Liver (tissue), 9 donors: ENCODE measurements around the gene SMOC2. TPM values are rescaled to one million over a fixed set of nuclear protein-coding genes. Genes with fewer than 3 reads are reported as not detected.

Source experiments
- DNase-seq: peaks from one replicate; pipeline ENCODE4 v3.0.0-alpha.2; 2017; ENCODE audit warnings: low spot score
- H3K27ac ChIP-seq, 2 donors: one replicate each; pipeline ENCODE4 v1.7.0; 2013; ENCODE audit warnings: inconsistent platforms in 2 of 2, low read length in 2 of 2, control low read depth in 1 of 2, low read depth in 1 of 2, mild to moderate bottlenecking in 1 of 2
- H3K27me3 ChIP-seq, 4 donors: one replicate each; pipeline versions ENCODE4 v1.6.1 to v1.7.0; 2013; ENCODE audit warnings: low read length in 3 of 4, inconsistent platforms in 1 of 4, mild to moderate bottlenecking in 1 of 4, moderate library complexity in 1 of 4; ENCODE audit not compliant: control insufficient read depth in 4 of 4, insufficient read depth in 4 of 4
- H3K36me3 ChIP-seq, 4 donors: one replicate each; pipeline versions ENCODE4 v1.6.1 to v1.7.0; 2013; ENCODE audit warnings: low read length in 3 of 4, mild to moderate bottlenecking in 3 of 4, low read depth in 1 of 4, moderate library complexity in 1 of 4; ENCODE audit not compliant: control insufficient read depth in 4 of 4, insufficient read depth in 3 of 4
- H3K4me1 ChIP-seq, 4 donors: one replicate each; pipeline versions ENCODE4 v1.6.1 to v1.7.0; 2013; ENCODE audit warnings: low read length in 3 of 4, mild to moderate bottlenecking in 3 of 4, moderate library complexity in 1 of 4; ENCODE audit not compliant: control insufficient read depth in 4 of 4, insufficient read depth in 4 of 4
- H3K4me3 ChIP-seq, 3 donors: one replicate each; pipeline versions ENCODE4 v1.6.1 to v1.7.0; 2013; ENCODE audit warnings: low read length in 3 of 3, control low read depth in 1 of 3, low read depth in 1 of 3, mild to moderate bottlenecking in 1 of 3
- H3K9ac ChIP-seq, 2 donors: one replicate each; pipeline ENCODE4 v1.7.0; 2013; ENCODE audit warnings: low read length in 2 of 2, mild to moderate bottlenecking in 2 of 2, moderate library complexity in 2 of 2, control low read depth in 1 of 2, low read depth in 1 of 2
- H3K9me3 ChIP-seq, 4 donors: one replicate each; pipeline versions ENCODE4 v1.6.1 to v1.7.0; 2013; ENCODE audit warnings: low read length in 3 of 4; ENCODE audit not compliant: control insufficient read depth in 4 of 4
- FOXA1 ChIP-seq: IDR thresholded peaks from 2 replicates; pipeline ENCODE4 v1.6.1; 2016; ENCODE audit warnings: antibody characterized with exemption
- FOXA2 ChIP-seq: IDR thresholded peaks from 2 replicates; pipeline ENCODE4 v1.6.1; 2016; ENCODE audit warnings: antibody characterized with exemption
- GABPA ChIP-seq, 2 donors: IDR thresholded peaks in 1 of 2; conservative IDR thresholded peaks in 1 of 2; 2 replicates each; pipeline ENCODE4 v1.6.1; 2016; ENCODE audit warnings: antibody characterized with exemption in 2 of 2, mild to moderate bottlenecking in 1 of 2, moderate library complexity in 1 of 2
- HNF4A ChIP-seq, 2 donors: conservative IDR thresholded peaks; 2 replicates each; pipeline ENCODE4 v1.6.1; 2016; ENCODE audit warnings: antibody characterized with exemption in 2 of 2, mild to moderate bottlenecking in 2 of 2
- HNF4G ChIP-seq: IDR thresholded peaks from 2 replicates; pipeline ENCODE4 v1.6.1; 2016; ENCODE audit warnings: antibody characterized with exemption
- MAX ChIP-seq: IDR thresholded peaks from 2 replicates; pipeline ENCODE4 v1.6.1; 2016; ENCODE audit warnings: antibody characterized with exemption
- NR2F2 ChIP-seq: IDR thresholded peaks from 2 replicates; pipeline ENCODE4 v1.6.1; 2016; ENCODE audit warnings: antibody characterized with exemption
- RAD21 ChIP-seq, 2 donors: IDR thresholded peaks; 2 replicates each; pipeline ENCODE4 v1.6.1; 2016; ENCODE audit warnings: antibody characterized with exemption in 2 of 2, mild to moderate bottlenecking in 2 of 2
- RXRA ChIP-seq, 2 donors: IDR thresholded peaks; 2 replicates each; pipeline ENCODE4 v1.6.1; 2017 to 2018; ENCODE audit warnings: antibody characterized with exemption in 2 of 2, mild to moderate bottlenecking in 1 of 2
- SP1 ChIP-seq: IDR thresholded peaks from 2 replicates; pipeline ENCODE4 v1.6.1; 2018; ENCODE audit warnings: antibody characterized with exemption, mild to moderate bottlenecking
- TAF1 ChIP-seq: conservative IDR thresholded peaks from 2 replicates; pipeline ENCODE4 v1.6.1; 2016; ENCODE audit warnings: antibody characterized with exemption, mild to moderate bottlenecking
- YY1 ChIP-seq: IDR thresholded peaks from 2 replicates; pipeline ENCODE4 v1.6.1; 2016; ENCODE audit warnings: antibody characterized with exemption, mild to moderate bottlenecking
- WGBS: extraction: QIAGEN DNeasy Blood & Tissue Kit; methylation state at CpG from one replicate; pipeline ENCODE4 v1.1.7; 2013; 5-methylcytosine and 5-hydroxymethylcytosine counted together
- polyA plus RNA-seq, 2 donors: library from polyadenylated mRNA; stranded (reverse) in 1 of 2; unstranded in 1 of 2; fragments of 200-250 nt in 1 of 2; fragments of >200 nt in 1 of 2; fragmentation: Nextera tagmentation in 1 of 2; extraction: Ambion mirVana in 1 of 2; gene quantifications; one replicate each; pipeline versions ENCODE4 v1.2.1 to v1.2.3, GENCODE V29; 2013 to 2015
- total RNA-seq, 2 donors: library from RNA; depleted of rRNA; stranded (reverse); fragments of >200 nt; gene quantifications; one replicate each; pipeline ENCODE4 v1.2.3, GENCODE V29; 2014
- TF ChIP-seq, protein P1 (sequence below): IDR thresholded peaks from 2 replicates; pipeline ENCODE4 v1.6.1; 2016; ENCODE audit warnings: antibody characterized with exemption
- TF ChIP-seq, protein P2 (sequence below): IDR thresholded peaks from 2 replicates; pipeline ENCODE4 v1.6.1; 2016; ENCODE audit warnings: antibody characterized with exemption, mild to moderate bottlenecking
- TF ChIP-seq, protein P3 (sequence below): fragments of 150-350 bp; IDR thresholded peaks from 2 replicates; pipeline ENCODE4 v1.5.1; 2017; ENCODE audit warnings: improper control_type of control experiment, low read depth, low read length; ENCODE audit not compliant: missing input control
- donor health status: healthy.
- donor health status: healthy.
- donor health status: healthy.
- donor health status: healthy.
- donor health status: healthy.

SMOC2 gene
- total and polyA plus RNA-seq, 4 donors, result 0.23 to 1.9 (median 1.1) TPM

- Histone ChIP-seq H3K36me3 (no peaks in the 10 kb centered on the region), H3K9me3 (peaks cover 0 to 11% (median 3%) of the 10 kb centered on the region in 4 donors), H3K4me3 (no peak overlapping the region), H3K9ac (no peak overlapping the region), H3K27ac (no peak overlapping the region), H3K27me3 (peaks cover 0 to 4% (median 3%) of the 10 kb centered on the region in 4 donors), H3K4me1 (no peaks in the 10 kb centered on the region)
- TF ChIP-seq HNF4G (no peak), FOXA1 (no peak), HNF4A (conservative IDR thresholded peaks at IDR 0.05) (no peak), MAX (no peak), TAF1 (no peak), RAD21 (IDR thresholded peaks at IDR 0.05) (no peak), YY1 (no peak), GABPA (IDR thresholded peaks at IDR 0.05 in 1 of 2, conservative IDR thresholded peaks at IDR 0.05 in 1 of 2) (no peak), FOXA2 (no peak), RXRA (IDR thresholded peaks at IDR 0.05) (no peak), NR2F2 (no peak), SP1 (no peak)
- TF ChIP-seq, protein P1, sequence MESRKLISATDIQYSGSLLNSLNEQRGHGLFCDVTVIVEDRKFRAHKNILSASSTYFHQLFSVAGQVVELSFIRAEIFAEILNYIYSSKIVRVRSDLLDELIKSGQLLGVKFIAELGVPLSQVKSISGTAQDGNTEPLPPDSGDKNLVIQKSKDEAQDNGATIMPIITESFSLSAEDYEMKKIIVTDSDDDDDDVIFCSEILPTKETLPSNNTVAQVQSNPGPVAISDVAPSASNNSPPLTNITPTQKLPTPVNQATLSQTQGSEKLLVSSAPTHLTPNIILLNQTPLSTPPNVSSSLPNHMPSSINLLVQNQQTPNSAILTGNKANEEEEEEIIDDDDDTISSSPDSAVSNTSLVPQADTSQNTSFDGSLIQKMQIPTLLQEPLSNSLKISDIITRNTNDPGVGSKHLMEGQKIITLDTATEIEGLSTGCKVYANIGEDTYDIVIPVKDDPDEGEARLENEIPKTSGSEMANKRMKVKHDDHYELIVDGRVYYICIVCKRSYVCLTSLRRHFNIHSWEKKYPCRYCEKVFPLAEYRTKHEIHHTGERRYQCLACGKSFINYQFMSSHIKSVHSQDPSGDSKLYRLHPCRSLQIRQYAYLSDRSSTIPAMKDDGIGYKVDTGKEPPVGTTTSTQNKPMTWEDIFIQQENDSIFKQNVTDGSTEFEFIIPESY, result no peak
- TF ChIP-seq, protein P2, sequence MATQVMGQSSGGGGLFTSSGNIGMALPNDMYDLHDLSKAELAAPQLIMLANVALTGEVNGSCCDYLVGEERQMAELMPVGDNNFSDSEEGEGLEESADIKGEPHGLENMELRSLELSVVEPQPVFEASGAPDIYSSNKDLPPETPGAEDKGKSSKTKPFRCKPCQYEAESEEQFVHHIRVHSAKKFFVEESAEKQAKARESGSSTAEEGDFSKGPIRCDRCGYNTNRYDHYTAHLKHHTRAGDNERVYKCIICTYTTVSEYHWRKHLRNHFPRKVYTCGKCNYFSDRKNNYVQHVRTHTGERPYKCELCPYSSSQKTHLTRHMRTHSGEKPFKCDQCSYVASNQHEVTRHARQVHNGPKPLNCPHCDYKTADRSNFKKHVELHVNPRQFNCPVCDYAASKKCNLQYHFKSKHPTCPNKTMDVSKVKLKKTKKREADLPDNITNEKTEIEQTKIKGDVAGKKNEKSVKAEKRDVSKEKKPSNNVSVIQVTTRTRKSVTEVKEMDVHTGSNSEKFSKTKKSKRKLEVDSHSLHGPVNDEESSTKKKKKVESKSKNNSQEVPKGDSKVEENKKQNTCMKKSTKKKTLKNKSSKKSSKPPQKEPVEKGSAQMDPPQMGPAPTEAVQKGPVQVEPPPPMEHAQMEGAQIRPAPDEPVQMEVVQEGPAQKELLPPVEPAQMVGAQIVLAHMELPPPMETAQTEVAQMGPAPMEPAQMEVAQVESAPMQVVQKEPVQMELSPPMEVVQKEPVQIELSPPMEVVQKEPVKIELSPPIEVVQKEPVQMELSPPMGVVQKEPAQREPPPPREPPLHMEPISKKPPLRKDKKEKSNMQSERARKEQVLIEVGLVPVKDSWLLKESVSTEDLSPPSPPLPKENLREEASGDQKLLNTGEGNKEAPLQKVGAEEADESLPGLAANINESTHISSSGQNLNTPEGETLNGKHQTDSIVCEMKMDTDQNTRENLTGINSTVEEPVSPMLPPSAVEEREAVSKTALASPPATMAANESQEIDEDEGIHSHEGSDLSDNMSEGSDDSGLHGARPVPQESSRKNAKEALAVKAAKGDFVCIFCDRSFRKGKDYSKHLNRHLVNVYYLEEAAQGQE, result no peak
- TF ChIP-seq, protein P3, sequence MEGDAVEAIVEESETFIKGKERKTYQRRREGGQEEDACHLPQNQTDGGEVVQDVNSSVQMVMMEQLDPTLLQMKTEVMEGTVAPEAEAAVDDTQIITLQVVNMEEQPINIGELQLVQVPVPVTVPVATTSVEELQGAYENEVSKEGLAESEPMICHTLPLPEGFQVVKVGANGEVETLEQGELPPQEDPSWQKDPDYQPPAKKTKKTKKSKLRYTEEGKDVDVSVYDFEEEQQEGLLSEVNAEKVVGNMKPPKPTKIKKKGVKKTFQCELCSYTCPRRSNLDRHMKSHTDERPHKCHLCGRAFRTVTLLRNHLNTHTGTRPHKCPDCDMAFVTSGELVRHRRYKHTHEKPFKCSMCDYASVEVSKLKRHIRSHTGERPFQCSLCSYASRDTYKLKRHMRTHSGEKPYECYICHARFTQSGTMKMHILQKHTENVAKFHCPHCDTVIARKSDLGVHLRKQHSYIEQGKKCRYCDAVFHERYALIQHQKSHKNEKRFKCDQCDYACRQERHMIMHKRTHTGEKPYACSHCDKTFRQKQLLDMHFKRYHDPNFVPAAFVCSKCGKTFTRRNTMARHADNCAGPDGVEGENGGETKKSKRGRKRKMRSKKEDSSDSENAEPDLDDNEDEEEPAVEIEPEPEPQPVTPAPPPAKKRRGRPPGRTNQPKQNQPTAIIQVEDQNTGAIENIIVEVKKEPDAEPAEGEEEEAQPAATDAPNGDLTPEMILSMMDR, result no peak
- WGBS, result 79% methylated on average over 26 of the region's 26 CpGs
- no peak for DNase-seq
Measured at GRCh38 chr6:168475188-168476013, 34.4 kb downstream of the SMOC2 start.
